Natural killer cell (primary cell): Measurements from ENCODE around the gene THOP1. TPM values are rescaled to one million over a fixed set of nuclear protein-coding genes. Genes with fewer than 3 reads are reported as not detected.

Source experiments
- ATAC-seq, 3 donors: fragments of 150-1000 bp in 2 of 3; fragments of 200-7000 bp in 1 of 3; cut with Tn5 transposase; 1 replicate in 1 of 3; 2 replicates in 2 of 3; pipeline ENCODE4 v1.10.0; 2021; ENCODE audit warnings: mild to moderate bottlenecking in 2 of 3, moderate library complexity in 2 of 3
- DNase-seq, 2 donors: peaks; one replicate each; pipeline versions ENCODE4 v3.0.0 to v3.0.0-alpha.2; 2013 to 2021; ENCODE audit warnings: mixed read lengths in 1 of 2
- H3K27ac ChIP-seq: one replicate; pipeline ENCODE4 v1.5.1; 2013; ENCODE audit warnings: mild to moderate bottlenecking, low read length
- H3K27me3 ChIP-seq: one replicate; pipeline ENCODE4 v1.6.1; 2013; ENCODE audit warnings: low read length; ENCODE audit not compliant: control insufficient read depth, insufficient read depth
- H3K36me3 ChIP-seq: one replicate; pipeline ENCODE4 v1.6.1; 2013; ENCODE audit warnings: low read length; ENCODE audit not compliant: control insufficient read depth, insufficient read depth
- H3K4me1 ChIP-seq: one replicate; pipeline ENCODE4 v1.6.1; 2013; ENCODE audit warnings: low read length; ENCODE audit not compliant: control insufficient read depth, insufficient read depth
- H3K4me3 ChIP-seq: one replicate; pipeline ENCODE4 v1.5.1; 2013; ENCODE audit warnings: low read length
- H3K9me3 ChIP-seq: one replicate; pipeline ENCODE4 v1.6.1; 2013; ENCODE audit warnings: low read length; ENCODE audit not compliant: control insufficient read depth, insufficient read depth
- H3K27ac Mint-ChIP-seq, 2 donors: one replicate each; pipeline ENCODE4 v1.8.0; 2022; ENCODE audit warnings: mild to moderate bottlenecking in 2 of 2, mixed read lengths in 2 of 2, moderate library complexity in 1 of 2
- H3K27me3 Mint-ChIP-seq, 2 donors: one replicate each; pipeline ENCODE4 v1.8.0; 2022; ENCODE audit warnings: low read depth in 2 of 2, mixed read lengths in 2 of 2
- H3K36me3 Mint-ChIP-seq: one replicate; pipeline ENCODE4 v1.8.0; 2022; ENCODE audit warnings: mixed read lengths
- H3K4me1 Mint-ChIP-seq, 2 donors: one replicate each; pipeline ENCODE4 v1.8.0; 2022; ENCODE audit warnings: mixed read lengths in 2 of 2
- H3K4me3 Mint-ChIP-seq: one replicate; pipeline ENCODE4 v1.8.0; 2022; ENCODE audit warnings: mild to moderate bottlenecking, moderate library complexity, mixed read lengths
- H3K9me3 Mint-ChIP-seq, 2 donors: one replicate each; pipeline ENCODE4 v1.8.0; 2022; ENCODE audit warnings: mixed read lengths in 2 of 2
- CTCF ChIP-seq: fragments of 200-600 bp; IDR thresholded peaks from one replicate; pipeline ENCODE4 v1.8.0; 2022; ENCODE audit warnings: antibody characterized with exemption
- WGBS: methylation state at CpG from one replicate; pipeline ENCODE4 v1.1.7; 2013; ENCODE audit warnings: missing lambda C conversion rate; ENCODE audit not compliant: insufficient coverage; 5-methylcytosine and 5-hydroxymethylcytosine counted together
- intact Hi-C: fragments of 100-400 bp; cut with micrococcal nuclease; formaldehyde crosslinking; loops from one replicate; pipeline ENCODE4 v1.14.2; 2022
- total RNA-seq, 4 donors: library from RNA; stranded (reverse); fragments of 120-200 nt in 1 of 4; gene quantifications; one replicate each; pipeline versions ENCODE4 v1.2.3 to v1.2.4, GENCODE V29; 2013 to 2022

The THOP1 gene
- total RNA-seq, 3 donors from 2014 or later (not counting 1 experiment from before 2014, with no cell fraction given), result 31.6 to 44.0 (median 33.4) TPM

- peak in 1 of 2 donors; percentile 12 for DNase-seq
- H3K4me1 Mint-ChIP-seq, result no peaks in the 10 kb centered on the region
- H3K4me3 Mint-ChIP-seq, result no peak overlapping the region
- H3K27me3 ChIP-seq, result no peaks in the 10 kb centered on the region
- H3K9me3 ChIP-seq, result no peaks in the 10 kb centered on the region
- no peak overlapping the region for H3K27ac Mint-ChIP-seq
- intact Hi-C loops, result no loop called here
- H3K36me3 ChIP-seq, result peaks cover 53% of the 10 kb centered on the region
- no peaks in the 10 kb centered on the region for H3K27me3 Mint-ChIP-seq
- H3K4me1 ChIP-seq, result no peaks in the 10 kb centered on the region
- no peak for ATAC-seq
- no peak for TF ChIP-seq CTCF
- no peaks in the 10 kb centered on the region for H3K36me3 Mint-ChIP-seq
- H3K9me3 Mint-ChIP-seq, result no peaks in the 10 kb centered on the region
- H3K27ac ChIP-seq, result no peak overlapping the region
- WGBS, result 83% methylated on average over 17 of the region's 17 CpGs
- H3K4me3 ChIP-seq, result no peak overlapping the region
Measured at GRCh38 chr19:2758601-2759313, 26.5 kb upstream of the THOP1 start.

- WGBS, result 88% methylated on average over 17 of the region's 17 CpGs
- no peak for ATAC-seq
- H3K27ac ChIP-seq, result no peak overlapping the region
Measured at GRCh38 chr19:2759362-2759761, 25.9 kb upstream of the THOP1 start.

GRCh38 chr19:2759965-2760364, 25.3 kb upstream of the THOP1 start:
- Histone ChIP-seq H3K4me3 (no peak overlapping the region), H3K4me1 (no peaks in the 10 kb centered on the region), H3K9me3 (no peaks in the 10 kb centered on the region), H3K36me3 (peaks cover 48% of the 10 kb centered on the region), H3K27ac (no peak overlapping the region), H3K27me3 (no peaks in the 10 kb centered on the region)
- WGBS, result 98% methylated on average over 7 of the region's 7 CpGs
- Mint-ChIP-seq H3K36me3 (no peaks in the 10 kb centered on the region), H3K4me3 (no peak overlapping the region), H3K27me3 (no peaks in the 10 kb centered on the region), H3K4me1 (peaks cover 0 to under 1% of the 10 kb centered on the region in 2 donors), H3K27ac (no peak overlapping the region), H3K9me3 (no peaks in the 10 kb centered on the region)
- ATAC-seq (no peak), DNase-seq (no peak)
- no peak for TF ChIP-seq CTCF
- intact Hi-C loops, result no loop called here

More at GRCh38 chr19:2759362-2759761, 25.9 kb upstream of the THOP1 start:
- intact Hi-C loops, result no loop called here
- Mint-ChIP-seq H3K27me3 (no peaks in the 10 kb centered on the region), H3K27ac (no peak overlapping the region), H3K36me3 (no peaks in the 10 kb centered on the region), H3K4me1 (no peaks in the 10 kb centered on the region), H3K9me3 (no peaks in the 10 kb centered on the region), H3K4me3 (no peak overlapping the region)
- Histone ChIP-seq H3K36me3 (peaks cover 52% of the 10 kb centered on the region), H3K4me3 (no peak overlapping the region), H3K9me3 (no peaks in the 10 kb centered on the region), H3K4me1 (no peaks in the 10 kb centered on the region), H3K27me3 (no peaks in the 10 kb centered on the region)
- no peak for TF ChIP-seq CTCF
- no peak for DNase-seq

GRCh38 chr19:2761309-2761677, 24.0 kb upstream of the THOP1 start:
- no peaks in the 10 kb centered on the region for H3K9me3 Mint-ChIP-seq
- TF ChIP-seq CTCF, result no peak
- H3K4me1 ChIP-seq, result no peaks in the 10 kb centered on the region
- no peak for ATAC-seq
- WGBS, result 97% methylated on average over 16 of the region's 16 CpGs
- H3K27ac ChIP-seq, result no peak overlapping the region
- H3K27me3 Mint-ChIP-seq, result no peaks in the 10 kb centered on the region
- no peak for DNase-seq
- no peak overlapping the region for H3K27ac Mint-ChIP-seq
- H3K36me3 Mint-ChIP-seq, result no peaks in the 10 kb centered on the region
- no peaks in the 10 kb centered on the region for H3K9me3 ChIP-seq
- H3K27me3 ChIP-seq, result no peaks in the 10 kb centered on the region
- intact Hi-C loops, result no loop called here
- no peak overlapping the region for H3K4me3 Mint-ChIP-seq
- H3K36me3 ChIP-seq, result peaks cover 45% of the 10 kb centered on the region
- no peak overlapping the region for H3K4me3 ChIP-seq
- H3K4me1 Mint-ChIP-seq, result peaks cover 0 to 4% of the 10 kb centered on the region in 2 donors
